ENCODE data around the gene SEPTIN6. TPM values are rescaled to one million over a fixed set of nuclear protein-coding genes. Genes with fewer than 3 reads are reported as not detected.

Gene SEPTIN6
- total and polyA plus RNA-seq, 2 of the 8 experiments (the other 6 are each of a cell fraction or from before 2014, with no cell fraction given) = 31.0 to 42.6 TPM

GRCh38 chrX:119685225-119686066 is 7.5 kb downstream of the SEPTIN6 start (continued):
- TF ChIP-seq TBP (IDR thresholded peaks at IDR 0.05; ENCODE audit: low read depth, low read length) = no peak
- no peak for TF ChIP-seq SP1 (IDR thresholded peaks at IDR 0.05; ENCODE audit: low read depth, low read length)
- TF ChIP-seq, protein P1, sequence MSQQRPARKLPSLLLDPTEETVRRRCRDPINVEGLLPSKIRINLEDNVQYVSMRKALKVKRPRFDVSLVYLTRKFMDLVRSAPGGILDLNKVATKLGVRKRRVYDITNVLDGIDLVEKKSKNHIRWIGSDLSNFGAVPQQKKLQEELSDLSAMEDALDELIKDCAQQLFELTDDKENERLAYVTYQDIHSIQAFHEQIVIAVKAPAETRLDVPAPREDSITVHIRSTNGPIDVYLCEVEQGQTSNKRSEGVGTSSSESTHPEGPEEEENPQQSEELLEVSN (IDR thresholded peaks at IDR 0.05) = no peak
- TF ChIP-seq NRF1 (IDR thresholded peaks at IDR 0.05; ENCODE audit: low read depth, low read length) = no peak
- TF ChIP-seq PHF8 (conservative IDR thresholded peaks at IDR 0.05; ENCODE audit: low read depth, low read length) = no peak
- TF ChIP-seq SRF (IDR thresholded peaks at IDR 0.05; ENCODE audit: low read depth, low read length) = no peak
- no peak for TF ChIP-seq CHD2 (IDR thresholded peaks at IDR 0.05; ENCODE audit: low read length)
- no peak for TF ChIP-seq USF2 (IDR thresholded peaks at IDR 0.05; ENCODE audit: low read length)
